Astrocyte (in vitro differentiated cells and primary cell): Measurements from ENCODE around the gene DCUN1D1. TPM values are rescaled to one million over a fixed set of nuclear protein-coding genes. Genes with fewer than 3 reads are reported as not detected.

ENCODE experiments used
- DNase-seq: peaks from one replicate; pipeline ENCODE4 v3.0.0-alpha.2; 2010; ENCODE audit warnings: low read depth
- FAIRE-seq: peaks from 2 replicates; lab custom pipeline; 2011; peaks lifted over from hg19 to GRCh38; lab: Jason Lieb, UNC
- H2AFZ ChIP-seq: 2 replicates; pipeline ENCODE4 v1.6.0; 2012; ENCODE audit warnings: low read depth, low read length, inconsistent platforms
- H3K27ac ChIP-seq: 2 replicates; pipeline ENCODE4 v1.5.1; 2011; ENCODE audit warnings: low read depth, low read length, inconsistent platforms
- H3K27me3 ChIP-seq: 2 replicates; pipeline ENCODE4 v1.6.0; 2011; ENCODE audit warnings: low read length, inconsistent platforms; ENCODE audit not compliant: insufficient read depth
- H3K36me3 ChIP-seq: 2 replicates; pipeline ENCODE4 v1.5.1; 2011; ENCODE audit warnings: low read length, inconsistent platforms; ENCODE audit not compliant: insufficient read depth
- H3K4me1 ChIP-seq: 2 replicates; pipeline ENCODE4 v1.5.1; 2011; ENCODE audit warnings: low read length, inconsistent platforms; ENCODE audit not compliant: insufficient read depth
- H3K4me2 ChIP-seq: 2 replicates; pipeline ENCODE4 v1.6.0; 2012; ENCODE audit warnings: low read length, inconsistent platforms
- H3K4me3 ChIP-seq: 2 replicates; pipeline ENCODE4 v1.5.1; 2011; ENCODE audit warnings: low read depth, mild to moderate bottlenecking, low read length, inconsistent platforms; ENCODE audit not compliant: insufficient read depth
- H3K79me2 ChIP-seq: 2 replicates; pipeline ENCODE4 v1.6.0; 2012; ENCODE audit warnings: mild to moderate bottlenecking, low read length, inconsistent platforms; ENCODE audit not compliant: insufficient read depth
- H3K9ac ChIP-seq: 2 replicates; pipeline ENCODE4 v1.6.0; 2012; ENCODE audit warnings: mild to moderate bottlenecking, low read length, inconsistent platforms
- H3K9me3 ChIP-seq: 2 replicates; pipeline ENCODE4 v1.5.1; 2012; ENCODE audit warnings: low read depth, mild to moderate bottlenecking, low read length, inconsistent platforms; ENCODE audit not compliant: insufficient read depth
- H4K20me1 ChIP-seq: 2 replicates; pipeline ENCODE4 v1.6.0; 2012; ENCODE audit warnings: low read length, inconsistent platforms; ENCODE audit not compliant: insufficient read depth
- H3K27ac Mint-ChIP-seq: one replicate; pipeline ENCODE4 v1.8.0; 2021; ENCODE audit warnings: mild to moderate bottlenecking, mixed read lengths; ENCODE audit not compliant: unreplicated experiment
- H3K27me3 Mint-ChIP-seq: one replicate; pipeline ENCODE4 v1.8.0; 2021; ENCODE audit warnings: low read depth, mixed read lengths; ENCODE audit not compliant: unreplicated experiment
- H3K36me3 Mint-ChIP-seq: one replicate; pipeline ENCODE4 v1.8.0; 2021; ENCODE audit warnings: low read depth, mixed read lengths; ENCODE audit not compliant: unreplicated experiment
- H3K4me1 Mint-ChIP-seq: one replicate; pipeline ENCODE4 v1.8.0; 2021; ENCODE audit warnings: low read depth, mixed read lengths; ENCODE audit not compliant: unreplicated experiment
- H3K4me3 Mint-ChIP-seq: one replicate; pipeline ENCODE4 v1.8.0; 2021; ENCODE audit warnings: mild to moderate bottlenecking, moderate library complexity, mixed read lengths; ENCODE audit not compliant: unreplicated experiment
- H3K9me3 Mint-ChIP-seq: one replicate; pipeline ENCODE4 v1.8.0; 2021; ENCODE audit warnings: mild to moderate bottlenecking, mixed read lengths; ENCODE audit not compliant: unreplicated experiment
- EZH2 ChIP-seq: IDR thresholded peaks from 2 replicates; pipeline ENCODE4 v1.6.1; 2012; ENCODE audit warnings: mild to moderate bottlenecking, low read length, inconsistent platforms; ENCODE audit not compliant: insufficient read depth
- total RNA-seq: library from RNA; stranded (reverse); gene quantifications from 2 replicates; pipeline ENCODE4 v1.2.1, GENCODE V29; 2021
- TF ChIP-seq, protein P1 (sequence below): IDR thresholded peaks from 2 replicates; pipeline ENCODE4 v1.5.1; 2011; ENCODE audit warnings: low read depth, mild to moderate bottlenecking, inconsistent platforms, low read length, moderate library complexity; ENCODE audit not compliant: insufficient read depth

DCUN1D1 gene
- total RNA-seq, 1 donor from 2014 or later, result 50.2 TPM

DNA sequence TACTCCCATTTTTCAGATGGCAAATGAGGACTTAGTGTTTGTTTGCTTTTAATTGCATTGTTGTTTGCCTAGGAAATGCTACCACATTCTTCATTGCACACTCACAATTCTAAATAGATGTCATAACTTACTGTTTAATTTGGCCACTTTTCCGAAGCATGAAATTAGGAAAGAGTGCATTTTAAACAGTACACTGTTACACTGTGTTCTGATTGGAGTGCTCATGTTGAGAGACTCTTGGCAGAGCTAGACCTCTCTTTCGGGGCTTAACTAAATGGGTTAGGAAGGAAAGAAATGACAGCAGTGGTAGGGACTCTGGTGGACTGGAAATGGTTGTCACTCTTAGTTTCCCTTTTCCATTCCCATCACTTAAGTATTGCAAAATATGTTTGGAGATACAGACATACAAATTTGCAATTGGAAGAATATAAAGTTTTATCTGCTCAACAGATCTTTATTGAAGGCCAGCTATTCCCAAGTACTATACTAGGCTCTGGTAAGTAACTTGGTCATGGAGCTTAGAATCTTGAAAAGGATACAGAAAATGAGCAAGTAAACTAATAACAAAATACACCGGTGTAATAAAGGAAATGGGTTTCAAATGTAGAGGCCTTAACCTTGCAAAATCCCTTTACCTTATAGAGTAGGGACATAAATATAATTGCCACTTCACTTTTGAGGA lies 90.2 kb downstream of the DCUN1D1 start:
- H3K4me1 ChIP-seq, result no peaks in the 10 kb centered on the region
- no peak overlapping the region for H3K27ac ChIP-seq
- DNase-seq (no peak), FAIRE-seq (no peak)
- H3K4me3 ChIP-seq, result no peak overlapping the region
- H3K4me3 Mint-ChIP-seq, result no peak overlapping the region
- no peak overlapping the region for H3K27ac Mint-ChIP-seq
- no peak overlapping the region for H2AFZ ChIP-seq
- no peaks in the 10 kb centered on the region for H4K20me1 ChIP-seq
- H3K9me3 Mint-ChIP-seq, result no peaks in the 10 kb centered on the region
- H3K36me3 Mint-ChIP-seq, result peaks cover 5% of the 10 kb centered on the region
- peaks cover 10% of the 10 kb centered on the region for H3K36me3 ChIP-seq
- H3K9ac ChIP-seq, result no peak overlapping the region
- H3K27me3 ChIP-seq, result no peaks in the 10 kb centered on the region
- TF ChIP-seq, protein P1, sequence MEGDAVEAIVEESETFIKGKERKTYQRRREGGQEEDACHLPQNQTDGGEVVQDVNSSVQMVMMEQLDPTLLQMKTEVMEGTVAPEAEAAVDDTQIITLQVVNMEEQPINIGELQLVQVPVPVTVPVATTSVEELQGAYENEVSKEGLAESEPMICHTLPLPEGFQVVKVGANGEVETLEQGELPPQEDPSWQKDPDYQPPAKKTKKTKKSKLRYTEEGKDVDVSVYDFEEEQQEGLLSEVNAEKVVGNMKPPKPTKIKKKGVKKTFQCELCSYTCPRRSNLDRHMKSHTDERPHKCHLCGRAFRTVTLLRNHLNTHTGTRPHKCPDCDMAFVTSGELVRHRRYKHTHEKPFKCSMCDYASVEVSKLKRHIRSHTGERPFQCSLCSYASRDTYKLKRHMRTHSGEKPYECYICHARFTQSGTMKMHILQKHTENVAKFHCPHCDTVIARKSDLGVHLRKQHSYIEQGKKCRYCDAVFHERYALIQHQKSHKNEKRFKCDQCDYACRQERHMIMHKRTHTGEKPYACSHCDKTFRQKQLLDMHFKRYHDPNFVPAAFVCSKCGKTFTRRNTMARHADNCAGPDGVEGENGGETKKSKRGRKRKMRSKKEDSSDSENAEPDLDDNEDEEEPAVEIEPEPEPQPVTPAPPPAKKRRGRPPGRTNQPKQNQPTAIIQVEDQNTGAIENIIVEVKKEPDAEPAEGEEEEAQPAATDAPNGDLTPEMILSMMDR, result no peak
- TF ChIP-seq EZH2, result no peak
- no peaks in the 10 kb centered on the region for H3K9me3 ChIP-seq
- H3K79me2 ChIP-seq, result no peaks in the 10 kb centered on the region
- peaks cover 5% of the 10 kb centered on the region for H3K4me1 Mint-ChIP-seq
- H3K27me3 Mint-ChIP-seq, result no peaks in the 10 kb centered on the region
- H3K4me2 ChIP-seq, result no peak overlapping the region

Other genes with a start within 250 kb of the DCUN1D1 start
- 42.8 and 43.9 TPM in 2 replicates for gene ATP11B, start 187.0 kb downstream of the DCUN1D1 start, total RNA-seq
- 11.5 and 13.4 TPM in 2 replicates for gene MCCC1, start 119.0 kb upstream of the DCUN1D1 start, total RNA-seq
- gene LAMP3, start 182.2 kb upstream of the DCUN1D1 start, total RNA-seq, result 0.67 and 1.5 TPM in 2 replicates